Activated CD4-positive, alpha-beta T cell treated with anti-CD3 and anti-CD28 coated beads for 36 hours (primary cell): ENCODE results near the gene TTYH2. TPM values are rescaled to one million over a fixed set of nuclear protein-coding genes. Genes with fewer than 3 reads are reported as not detected.

Experiments
- ATAC-seq: fragments of 200-7000 bp; cut with Tn5 transposase; one replicate; pipeline ENCODE4 v1.10.0; 2021; ENCODE audit warnings: mild to moderate bottlenecking, moderate library complexity
- CTCF ChIA-PET: fragments of 350-600 bp; sonication (Branson Sonifier 250); formaldehyde crosslinking; loops from one replicate; lab custom pipeline; 2021; ENCODE audit warnings: antibody characterized with exemption; lab: Charles Lee
- POLR2A ChIA-PET: fragments of 350-600 bp; sonication (Branson Sonifier 250); formaldehyde crosslinking; loops from one replicate; lab custom pipeline; 2021; ENCODE audit warnings: antibody characterized with exemption, inconsistent platforms; lab: Charles Lee
- DNase-seq: peaks from one replicate; pipeline ENCODE4 v3.0.0-alpha.2; 2020
- H3K27ac Mint-ChIP-seq: one replicate; pipeline ENCODE4 v1.8.0; 2021; ENCODE audit warnings: mixed read lengths
- H3K27me3 Mint-ChIP-seq: one replicate; pipeline ENCODE4 v1.8.0; 2021; ENCODE audit warnings: mixed read lengths
- H3K36me3 Mint-ChIP-seq: one replicate; pipeline ENCODE4 v1.8.0; 2021; ENCODE audit warnings: low read depth, mixed read lengths
- H3K4me1 Mint-ChIP-seq: one replicate; pipeline ENCODE4 v1.8.0; 2021; ENCODE audit warnings: mixed read lengths
- H3K4me3 Mint-ChIP-seq: one replicate; pipeline ENCODE4 v1.8.0; 2021; ENCODE audit warnings: mild to moderate bottlenecking, moderate library complexity, mixed read lengths
- H3K9me3 Mint-ChIP-seq: one replicate; pipeline ENCODE4 v1.8.0; 2021; ENCODE audit warnings: low read depth, mixed read lengths
- intact Hi-C, 2 experiments: fragments of 100-400 bp; cut with DNase I in 1 of 2; cut with micrococcal nuclease in 1 of 2; formaldehyde crosslinking; loops; one replicate each; pipeline versions ENCODE4 v1.14.2 to v1.15.1; 2022 to 2024; cut with DNase I, micrococcal nuclease
- total RNA-seq, 2 experiments: library from RNA; stranded (reverse); gene quantifications; one replicate each; pipeline ENCODE4 v1.2.3, GENCODE V29; 2021

TTYH2 gene
- total RNA-seq, 2 experiments from 2014 or later, result 2.7 to 3.4 TPM

DNA sequence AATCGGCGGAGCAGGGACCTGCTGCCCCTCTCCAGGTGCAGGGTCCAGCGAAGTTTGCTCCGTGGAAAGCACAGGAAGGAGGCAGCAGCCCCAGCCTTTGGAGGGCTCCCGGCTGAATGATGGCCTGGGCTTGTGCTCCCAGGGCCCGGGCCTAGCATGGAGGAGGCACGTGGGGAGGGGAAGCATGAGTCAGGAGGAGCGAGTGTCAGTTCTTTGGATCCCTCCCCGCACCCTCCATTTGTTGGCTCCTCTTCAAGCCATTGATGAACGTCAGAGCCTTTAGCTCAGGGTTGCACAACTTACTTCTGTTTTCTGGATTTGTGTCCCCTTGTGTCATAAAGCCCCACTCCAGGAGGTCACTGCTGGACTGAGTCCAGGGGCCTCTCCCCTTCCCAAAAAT, 25.8 kb downstream of the TTYH2 start:
- ChIA-PET CTCF (no interaction called here), POLR2A (no interaction called here)
- Mint-ChIP-seq H3K36me3 (no peaks in the 10 kb centered on the region), H3K27me3 (no peaks in the 10 kb centered on the region), H3K4me1 (no peaks in the 10 kb centered on the region), H3K27ac (no peak overlapping the region), H3K4me3 (no peak overlapping the region), H3K9me3 (no peaks in the 10 kb centered on the region)
- ATAC-seq (no peak), DNase-seq (no peak)
- intact Hi-C loops, result no loop called here

DNA sequence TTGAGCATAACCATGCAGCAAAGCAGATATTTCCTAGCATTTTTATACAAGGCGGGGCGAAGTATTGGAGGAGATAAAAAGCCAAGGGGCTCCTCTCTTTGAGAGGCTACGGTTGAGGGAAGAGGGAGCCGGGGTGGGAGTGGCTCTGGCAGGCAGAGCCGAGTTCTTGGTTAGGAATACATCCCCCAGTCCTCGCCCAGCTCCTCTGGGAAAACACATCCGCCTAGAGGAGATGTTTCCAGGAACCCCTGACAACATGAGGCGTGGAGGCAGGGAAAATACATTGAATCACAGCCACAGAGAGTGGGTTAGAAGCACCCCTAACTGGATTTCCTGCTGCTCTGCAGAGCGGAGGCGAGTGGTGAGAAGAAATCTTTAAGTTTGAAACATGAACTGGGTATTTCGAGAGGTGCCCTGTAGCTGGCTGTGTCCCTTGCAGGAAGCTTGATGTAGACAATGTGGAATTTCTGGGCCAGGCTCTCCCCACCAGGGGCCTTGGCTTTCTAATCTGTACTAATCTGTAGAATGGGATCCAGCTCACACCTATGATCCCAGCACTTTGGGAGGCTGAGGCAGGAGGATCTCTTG, 27.3 kb downstream of the TTYH2 start:
- no peaks in the 10 kb centered on the region for H3K4me1 Mint-ChIP-seq
- ATAC-seq, result no peak
- no peak overlapping the region for H3K27ac Mint-ChIP-seq
- CTCF ChIA-PET, result no interaction called here
- no peak overlapping the region for H3K4me3 Mint-ChIP-seq
- no peak for DNase-seq
- H3K36me3 Mint-ChIP-seq, result no peaks in the 10 kb centered on the region
- no peaks in the 10 kb centered on the region for H3K9me3 Mint-ChIP-seq
- intact Hi-C loops, result no loop called here
- POLR2A ChIA-PET, result no interaction called here
- no peaks in the 10 kb centered on the region for H3K27me3 Mint-ChIP-seq

DNA sequence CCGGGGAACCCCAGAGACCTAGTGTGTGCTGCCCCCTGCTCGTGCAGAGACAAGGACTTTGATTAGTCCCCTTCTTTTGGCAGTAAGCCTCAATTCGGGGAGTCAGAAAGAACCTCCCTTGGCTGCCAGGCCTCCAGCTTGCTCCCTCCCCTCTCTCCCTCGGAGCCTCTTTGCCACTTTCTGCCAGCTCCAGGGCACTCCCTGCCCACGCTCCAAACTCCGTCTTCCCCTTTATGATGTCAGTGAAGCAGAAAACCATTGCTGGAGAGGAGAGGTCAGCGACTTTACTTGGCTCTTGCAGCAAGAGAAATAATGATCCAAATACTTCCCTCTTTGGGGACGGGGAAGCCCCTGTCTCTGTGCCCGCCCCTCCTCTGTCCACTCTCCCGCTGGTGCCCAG, 28.1 kb downstream of the TTYH2 start:
- CTCF ChIA-PET, result no interaction called here
- Mint-ChIP-seq H3K9me3 (no peaks in the 10 kb centered on the region), H3K27me3 (no peaks in the 10 kb centered on the region), H3K27ac (no peak overlapping the region), H3K36me3 (no peaks in the 10 kb centered on the region), H3K4me1 (no peaks in the 10 kb centered on the region), H3K4me3 (no peak overlapping the region)
- no peak for ATAC-seq
- POLR2A ChIA-PET, result no interaction called here
- no peak for DNase-seq
- intact Hi-C loops, result no loop called here

DNA sequence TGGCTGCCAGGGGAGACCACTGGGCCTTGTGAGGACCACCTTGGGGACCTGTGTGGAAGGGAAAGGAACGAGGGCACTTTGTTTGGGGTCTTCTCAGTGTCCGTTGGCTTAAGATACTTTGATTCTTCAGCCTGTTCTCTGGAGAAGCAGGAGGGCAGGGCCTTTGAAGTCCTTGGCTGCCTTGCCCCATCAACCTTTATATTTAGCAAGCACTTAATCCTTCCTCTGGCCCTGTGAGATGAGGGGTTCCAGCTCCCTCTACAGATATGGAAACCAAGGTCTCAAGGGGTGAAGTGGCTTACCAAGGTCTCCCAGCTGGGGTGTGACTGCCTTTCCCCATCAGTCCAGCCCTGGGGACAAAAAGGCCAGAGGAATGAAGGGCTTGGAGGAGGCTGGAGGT, 28.5 kb downstream of the TTYH2 start:
- H3K4me3 Mint-ChIP-seq, result no peak overlapping the region
- no peak overlapping the region for H3K27ac Mint-ChIP-seq

DNA sequence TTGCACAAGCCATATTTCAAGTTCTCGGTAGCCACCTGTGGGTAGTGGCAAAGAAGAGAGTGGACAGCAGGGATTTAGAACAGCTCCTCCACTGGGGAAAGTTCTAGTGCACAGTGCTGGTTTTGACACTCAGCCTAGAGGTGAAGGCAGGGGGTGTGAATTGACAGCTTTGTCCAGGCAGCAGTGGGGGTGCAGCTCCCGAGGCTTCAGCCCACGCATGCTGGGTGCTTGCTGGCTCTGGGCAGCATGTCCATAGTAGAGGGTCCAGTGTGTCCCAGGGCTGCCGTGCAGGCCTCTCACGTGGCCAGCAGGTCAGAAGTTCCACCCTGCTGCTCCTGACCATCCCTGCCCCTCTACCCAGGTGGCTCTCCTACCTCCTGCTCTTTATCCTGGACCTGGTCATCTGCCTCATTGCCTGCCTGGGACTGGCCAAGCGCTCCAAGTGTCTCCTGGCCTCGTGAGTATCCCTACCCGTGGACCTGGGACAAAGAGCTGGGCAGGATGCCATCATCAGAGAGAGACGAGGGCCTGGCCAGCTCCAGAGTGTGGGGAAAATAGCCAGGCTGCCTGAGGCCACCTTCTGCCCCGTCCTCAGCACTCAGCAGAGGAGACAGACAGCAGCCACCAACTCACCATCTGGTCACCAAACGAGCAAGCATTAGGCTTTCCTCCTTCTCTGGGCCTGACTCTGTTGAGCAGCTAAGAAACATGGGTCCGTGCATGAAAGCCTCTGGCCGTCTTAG, 29.8 kb downstream of the TTYH2 start:
- POLR2A ChIA-PET, result no interaction called here
- Mint-ChIP-seq H3K4me1 (no peaks in the 10 kb centered on the region), H3K27ac (no peak overlapping the region), H3K9me3 (no peaks in the 10 kb centered on the region), H3K36me3 (no peaks in the 10 kb centered on the region), H3K4me3 (no peak overlapping the region), H3K27me3 (no peaks in the 10 kb centered on the region)
- CTCF ChIA-PET, result interaction anchor here (1.1 to 1.5 kb wide), 2 partner anchors 42 to 45 kb away, joined by 3 read pairs; no protein-coding TSS in a partner anchor
- intact Hi-C loops, result no loop called here
- ATAC-seq, result no peak
- no peak for DNase-seq

More for the DNA sequence above, 28.5 kb downstream of the TTYH2 start:
- H3K36me3 Mint-ChIP-seq, result no peaks in the 10 kb centered on the region
- intact Hi-C loops, result no loop called here
- DNase-seq (no peak), ATAC-seq (no peak)
- H3K9me3 Mint-ChIP-seq, result no peaks in the 10 kb centered on the region
- no peaks in the 10 kb centered on the region for H3K4me1 Mint-ChIP-seq
- ChIA-PET CTCF (interaction anchor here (1.1 kb wide), 1 partner anchor 47 kb away, joined by 3 read pairs; no protein-coding TSS in a partner anchor), POLR2A (no interaction called here)
- H3K27me3 Mint-ChIP-seq, result no peaks in the 10 kb centered on the region

DNA sequence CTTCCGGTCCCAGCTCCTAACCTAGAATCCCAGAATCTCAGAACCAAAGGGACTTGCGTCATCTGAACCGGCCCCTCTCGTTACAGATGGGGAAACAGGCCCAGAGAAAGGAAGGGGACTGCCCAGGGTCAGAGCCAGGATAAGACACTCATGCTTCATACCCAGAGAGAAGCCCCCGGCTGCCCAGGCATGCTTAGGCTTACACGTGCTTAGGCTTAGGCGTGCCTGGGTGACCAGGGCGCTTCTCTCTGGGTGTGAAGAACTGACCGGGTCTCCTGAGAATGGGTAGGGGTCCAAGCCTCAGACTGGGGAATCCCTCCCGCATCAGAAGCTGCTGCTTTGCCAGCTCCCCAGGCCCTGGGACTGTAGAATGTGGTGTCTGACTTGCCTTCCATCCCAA, 30.8 kb downstream of the TTYH2 start:
- Mint-ChIP-seq H3K36me3 (no peaks in the 10 kb centered on the region), H3K4me3 (no peak overlapping the region), H3K27ac (no peak overlapping the region), H3K9me3 (no peaks in the 10 kb centered on the region), H3K4me1 (no peaks in the 10 kb centered on the region), H3K27me3 (no peaks in the 10 kb centered on the region)
- POLR2A ChIA-PET, result no interaction called here
- no peak for DNase-seq
- intact Hi-C loops, result no loop called here
- no peak for ATAC-seq
- CTCF ChIA-PET, result interaction anchor here (1.5 kb wide), 1 partner anchor 41 kb away, joined by 3 read pairs; no protein-coding TSS in a partner anchor

DNA sequence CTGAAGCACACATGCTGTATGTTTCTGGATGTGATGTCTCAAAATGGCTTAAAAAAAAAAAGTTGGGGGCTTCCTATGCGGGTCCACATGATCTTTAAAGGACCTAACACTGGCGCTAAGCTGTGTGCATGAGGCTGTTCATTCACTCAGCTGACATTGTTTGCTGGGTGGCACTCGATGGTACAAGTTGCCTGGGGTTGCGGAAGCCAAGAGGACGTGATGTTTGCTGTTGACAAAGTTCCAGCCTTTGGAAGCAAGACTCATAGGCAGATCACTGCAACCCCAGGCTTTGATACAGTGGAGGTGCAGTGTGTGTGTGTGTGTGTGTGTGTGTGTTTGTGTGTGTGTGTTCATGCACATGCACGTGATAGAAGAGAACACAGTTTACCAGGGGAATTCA, 31.2 kb downstream of the TTYH2 start:
- ATAC-seq, result no peak
- Mint-ChIP-seq H3K36me3 (no peaks in the 10 kb centered on the region), H3K27me3 (no peaks in the 10 kb centered on the region), H3K4me1 (no peaks in the 10 kb centered on the region), H3K9me3 (no peaks in the 10 kb centered on the region), H3K27ac (no peak overlapping the region), H3K4me3 (no peak overlapping the region)
- no peak for DNase-seq
- intact Hi-C loops, result no loop called here
- ChIA-PET CTCF (interaction anchor here (1.5 to 1.6 kb wide), 2 partner anchors 8 to 40 kb away, joined by 3 to 8 read pairs; no protein-coding TSS in a partner anchor), POLR2A (no interaction called here)

DNA sequence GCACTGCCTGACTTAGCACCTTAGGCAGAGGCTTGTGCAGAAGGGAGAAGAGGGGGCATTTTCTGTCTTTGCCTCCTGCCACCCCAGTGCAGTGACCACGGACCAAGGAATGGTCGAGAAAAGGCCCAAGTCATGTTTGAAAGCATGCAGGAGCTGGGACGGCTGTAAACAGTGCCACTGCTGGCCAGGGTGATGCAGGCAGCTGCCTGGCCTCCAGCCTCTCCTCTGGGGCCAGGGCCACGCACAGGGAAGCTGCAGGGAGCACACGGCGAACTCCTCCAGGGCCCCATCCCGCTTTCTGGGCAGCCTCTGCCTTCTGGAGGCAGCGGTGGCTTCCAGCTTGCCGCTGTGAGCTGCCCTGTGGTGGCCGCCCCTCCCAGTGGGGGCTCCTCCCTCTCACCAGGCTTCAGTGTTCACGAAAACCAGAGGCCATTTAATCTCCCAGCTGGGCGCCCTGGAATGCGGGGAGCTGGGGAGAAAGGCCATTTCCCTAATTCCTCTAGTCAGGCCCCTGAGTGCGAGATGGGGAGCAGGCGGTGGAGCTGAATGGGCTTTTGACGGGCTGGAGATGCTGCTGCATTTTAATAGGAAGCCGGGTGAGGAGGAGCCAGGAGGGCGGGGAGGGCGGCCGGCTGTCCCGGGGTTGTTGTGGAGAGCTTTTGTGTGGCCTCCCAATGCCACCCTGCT, 31.9 kb downstream of the TTYH2 start:
- ATAC-seq, result no peak
- CTCF ChIA-PET, result interaction anchor here (0.6 to 1.6 kb wide), 3 partner anchors 9 to 169 kb away, joined by 3 to 8 read pairs (median 4); no protein-coding TSS in a partner anchor
- no peaks in the 10 kb centered on the region for H3K27me3 Mint-ChIP-seq
- POLR2A ChIA-PET, result no interaction called here
- intact Hi-C loops, result no loop called here
- no peaks in the 10 kb centered on the region for H3K36me3 Mint-ChIP-seq
- H3K4me3 Mint-ChIP-seq, result no peak overlapping the region
- H3K4me1 Mint-ChIP-seq, result no peaks in the 10 kb centered on the region
- H3K9me3 Mint-ChIP-seq, result no peaks in the 10 kb centered on the region
- no peak overlapping the region for H3K27ac Mint-ChIP-seq
- no peak for DNase-seq

DNA sequence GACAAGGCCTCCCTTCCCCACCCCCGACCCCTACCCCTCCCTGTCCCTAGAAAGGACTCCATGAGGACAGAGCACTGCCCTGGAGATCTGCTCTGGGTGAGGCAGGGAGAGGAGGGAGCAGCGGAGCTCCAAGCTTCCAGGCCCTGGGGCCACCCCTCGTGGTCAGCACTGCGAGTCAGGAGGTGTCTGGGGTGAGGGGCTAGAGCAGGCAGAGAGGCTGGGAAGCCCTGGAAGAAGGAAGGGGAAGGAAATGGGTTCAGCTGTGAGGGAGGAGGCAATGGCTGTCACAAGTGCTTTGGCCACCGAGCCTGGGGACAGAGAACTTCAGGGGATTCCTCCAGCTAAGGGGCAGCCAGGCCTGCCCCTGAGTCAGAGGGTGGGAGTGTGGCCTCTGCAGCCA, 32.5 kb downstream of the TTYH2 start:
- Mint-ChIP-seq H3K27ac (no peak overlapping the region), H3K4me3 (no peak overlapping the region), H3K36me3 (no peaks in the 10 kb centered on the region), H3K4me1 (no peaks in the 10 kb centered on the region), H3K27me3 (no peaks in the 10 kb centered on the region), H3K9me3 (no peaks in the 10 kb centered on the region)
- intact Hi-C loops, result no loop called here
- DNase-seq (no peak), ATAC-seq (no peak)
- ChIA-PET CTCF (interaction anchor here (0.6 to 1.6 kb wide), 2 partner anchors 9 to 75 kb away, joined by 3 to 8 read pairs; no protein-coding TSS in a partner anchor), POLR2A (no interaction called here)

DNA sequence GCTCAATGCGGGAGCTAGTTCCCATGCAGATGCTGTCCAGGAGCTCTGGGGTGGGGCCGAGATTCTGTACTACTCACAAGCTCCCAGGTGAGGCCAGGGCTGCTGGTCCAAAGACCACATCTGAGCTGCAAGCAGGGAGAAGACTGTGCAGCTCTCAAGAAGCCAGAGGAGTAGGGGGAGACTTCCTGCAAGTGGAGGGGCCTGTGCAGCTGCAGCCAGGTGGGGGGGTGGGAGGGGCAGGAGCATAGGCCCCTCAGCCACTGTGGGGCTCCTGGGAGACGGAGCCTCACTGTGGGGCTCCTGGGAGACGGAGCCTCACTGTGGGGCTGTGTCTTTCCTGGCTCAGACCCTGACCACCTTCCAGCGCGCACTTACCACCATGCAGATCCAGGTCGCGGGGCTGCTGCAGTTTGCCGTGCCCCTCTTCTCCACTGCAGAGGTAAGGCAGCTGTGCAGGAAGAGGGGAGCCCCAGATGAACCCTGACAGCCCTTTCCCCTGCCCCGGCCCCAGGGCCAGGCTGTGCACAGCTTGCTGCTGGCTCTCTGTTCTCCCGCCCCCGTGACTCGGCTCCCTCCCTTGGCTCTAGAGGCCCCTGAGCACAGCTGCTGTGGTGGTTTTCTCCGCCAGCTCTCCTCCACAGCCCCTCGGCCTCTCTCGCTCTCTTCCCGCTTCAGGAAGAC, 36.4 kb downstream of the TTYH2 start:
- ChIA-PET CTCF (interaction anchor here (2.0 kb wide), 1 partner anchor 9 kb away, joined by 8 read pairs; no protein-coding TSS in a partner anchor), POLR2A (no interaction called here)
- DNase-seq (no peak), ATAC-seq (no peak)
- H3K27ac Mint-ChIP-seq, result no peak overlapping the region
- H3K36me3 Mint-ChIP-seq, result no peaks in the 10 kb centered on the region
- intact Hi-C loops, result no loop called here
- no peaks in the 10 kb centered on the region for H3K27me3 Mint-ChIP-seq
- H3K9me3 Mint-ChIP-seq, result no peaks in the 10 kb centered on the region
- H3K4me3 Mint-ChIP-seq, result no peak overlapping the region
- no peaks in the 10 kb centered on the region for H3K4me1 Mint-ChIP-seq

DNA sequence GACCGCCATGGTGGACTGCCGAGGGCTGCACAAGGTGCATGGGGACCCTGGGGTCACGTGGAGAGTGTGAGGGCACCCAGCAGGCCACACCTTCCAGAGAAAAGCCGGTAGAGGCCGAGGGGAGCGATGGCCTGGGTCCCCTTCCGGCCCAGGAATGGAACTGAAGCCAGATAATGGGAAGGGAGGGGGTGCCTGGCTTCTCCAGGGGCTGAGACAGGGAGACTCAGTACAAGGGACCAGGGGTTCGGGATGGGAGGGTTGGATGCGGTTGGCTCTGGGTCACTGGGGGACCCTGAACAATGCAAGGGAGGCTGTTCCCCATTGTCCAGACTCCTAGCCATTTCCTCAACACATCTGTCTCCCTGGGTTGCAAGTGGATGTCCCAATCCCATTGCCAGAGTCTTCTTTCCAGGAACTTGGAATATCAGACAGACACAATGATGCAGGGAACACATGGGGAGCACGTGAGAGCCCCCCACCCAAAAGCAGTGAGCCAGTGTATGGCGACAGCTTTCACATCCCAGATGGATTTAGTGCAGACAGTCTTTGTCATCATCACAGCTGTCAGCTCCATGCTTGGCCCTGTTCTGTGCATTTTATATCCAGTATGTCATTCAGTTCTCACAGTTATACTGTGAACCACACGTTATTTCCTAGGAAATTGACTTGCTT, 37.1 kb downstream of the TTYH2 start:
- Mint-ChIP-seq H3K27ac (no peak overlapping the region), H3K4me1 (no peaks in the 10 kb centered on the region), H3K4me3 (no peak overlapping the region), H3K27me3 (no peaks in the 10 kb centered on the region), H3K36me3 (no peaks in the 10 kb centered on the region), H3K9me3 (no peaks in the 10 kb centered on the region)
- ATAC-seq (no peak), DNase-seq (no peak)
- ChIA-PET CTCF (interaction anchor here (2.0 kb wide), 1 partner anchor 8 kb away, joined by 8 read pairs; no protein-coding TSS in a partner anchor), POLR2A (no interaction called here)
- intact Hi-C loops, result no loop called here
